ENCODE data around the gene EYS. TPM values are rescaled to one million over a fixed set of nuclear protein-coding genes. Genes with fewer than 3 reads are reported as not detected.
"Not testable (repeated sequence)": the region's sequence is repeated elsewhere in the genome, so short reads cannot be mapped to it uniquely, and the experiment has no call there.

EYS gene
- polyA plus RNA-seq, 3 donors = 0.69 to 0.79 (median 0.70) TPM

DNA sequence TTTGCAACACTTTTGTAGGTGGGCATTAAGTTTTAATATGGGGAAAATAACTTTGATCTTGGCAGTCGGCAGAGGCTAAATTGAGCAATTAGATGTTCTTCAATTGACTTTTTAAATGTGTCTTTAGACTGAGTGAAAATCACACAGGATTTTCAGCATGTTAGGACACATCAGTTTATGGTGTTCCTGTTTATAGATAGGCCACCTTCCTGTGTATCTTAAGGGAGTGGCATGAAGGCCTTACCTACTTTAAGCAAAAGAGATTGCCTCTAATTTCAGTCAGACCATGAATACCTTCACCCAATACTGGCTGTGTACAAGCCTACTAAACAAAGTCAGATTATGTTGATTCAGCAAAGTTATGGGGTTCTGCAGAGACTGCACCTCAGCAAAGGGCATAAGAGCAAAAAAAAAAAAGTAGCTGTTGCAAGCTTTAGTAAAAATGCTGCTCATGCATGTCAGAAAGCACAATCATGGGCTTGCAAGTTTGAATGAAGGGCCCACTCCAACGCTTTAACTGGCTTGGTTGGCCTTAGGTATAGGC lies 1223.0 kb downstream of the EYS start:
- DNase-seq (ENCODE audit: extremely low read depth in 1 of 11, low read depth in 9 of 11, low spot score in 4 of 11) = no peak

DNA sequence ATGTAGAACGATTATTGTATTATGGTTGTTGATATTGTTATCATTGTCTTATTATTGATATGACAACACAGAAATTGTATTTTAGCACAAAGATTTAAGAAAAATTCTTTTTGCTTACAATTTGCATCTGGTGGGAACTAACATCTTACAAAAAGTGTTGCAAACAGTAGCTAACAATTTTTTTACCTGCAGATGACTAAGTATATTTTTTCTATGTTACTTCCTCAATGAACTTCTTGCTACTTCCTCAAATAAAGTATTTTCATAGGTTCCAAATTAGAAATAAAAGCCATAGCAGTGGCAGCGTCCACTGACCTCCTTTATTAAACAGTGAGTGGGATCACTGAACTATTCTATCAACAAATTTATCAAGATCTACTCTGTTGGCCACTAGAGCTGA lies 1224.4 kb downstream of the EYS start:
- no peak for DNase-seq (ENCODE audit: extremely low read depth in 1 of 11, low read depth in 9 of 11, low spot score in 4 of 11)

DNA sequence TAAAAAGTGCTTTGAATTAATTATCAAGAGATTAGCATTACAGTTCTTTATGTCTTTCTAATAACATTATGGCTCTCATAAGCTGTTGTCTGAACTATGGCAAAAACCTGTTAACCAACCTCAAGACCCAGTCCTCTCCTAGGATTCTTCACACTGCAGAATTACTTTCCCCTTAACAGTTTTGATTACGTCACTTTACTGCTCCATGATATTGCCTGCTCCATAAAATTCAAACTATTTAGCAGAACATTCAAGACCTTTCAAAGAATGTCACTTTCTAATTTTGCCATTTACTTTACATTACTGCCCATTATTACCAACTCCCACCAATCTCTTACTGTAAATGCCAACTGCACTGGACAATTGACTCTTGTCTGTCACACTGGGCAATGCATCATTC lies 1227.9 kb downstream of the EYS start:
- DNase-seq (ENCODE audit: extremely low read depth in 1 of 11, low read depth in 9 of 11, low spot score in 4 of 11) = no peak

DNA sequence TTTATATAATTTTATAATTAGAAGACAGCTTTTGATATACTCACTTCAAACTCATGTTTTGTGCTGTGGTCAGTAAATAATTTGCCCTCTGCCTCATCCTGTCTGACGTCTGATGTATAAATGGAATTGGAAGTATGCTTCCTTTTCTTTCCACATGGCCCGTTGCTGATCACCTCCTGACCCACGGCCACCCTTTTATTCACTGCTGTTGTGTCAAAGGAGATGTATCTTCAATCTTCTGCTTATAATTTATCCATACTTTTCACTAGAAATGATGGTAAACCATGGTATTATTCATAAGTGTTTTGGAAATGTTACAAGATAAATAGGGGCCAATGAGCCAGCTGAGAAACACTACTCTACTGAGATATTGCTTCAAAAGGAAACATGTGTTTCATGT lies 1229.6 kb downstream of the EYS start:
- no peak for DNase-seq (ENCODE audit: extremely low read depth in 1 of 11, low read depth in 9 of 11, low spot score in 4 of 11)

DNA sequence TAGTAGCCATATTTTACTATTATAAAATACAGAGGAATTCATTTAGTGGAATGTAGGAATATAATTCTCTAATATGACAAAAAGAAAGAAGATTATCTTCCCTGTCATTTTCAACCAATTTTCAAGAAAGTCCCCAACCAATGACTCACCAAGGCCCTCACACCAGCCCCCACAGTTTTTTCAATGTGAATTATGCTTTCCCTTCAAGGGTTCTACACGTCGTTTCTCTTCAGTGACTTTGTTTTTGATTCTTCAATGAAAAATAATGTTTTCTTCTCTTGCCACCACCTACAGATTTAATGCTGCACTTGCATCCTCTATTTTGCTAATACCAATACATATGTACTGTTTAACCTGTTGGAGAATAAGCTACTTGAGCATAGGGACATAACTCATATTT lies 1230.1 kb downstream of the EYS start:
- no peak for DNase-seq (ENCODE audit: extremely low read depth in 1 of 11, low read depth in 9 of 11, low spot score in 4 of 11)

DNA sequence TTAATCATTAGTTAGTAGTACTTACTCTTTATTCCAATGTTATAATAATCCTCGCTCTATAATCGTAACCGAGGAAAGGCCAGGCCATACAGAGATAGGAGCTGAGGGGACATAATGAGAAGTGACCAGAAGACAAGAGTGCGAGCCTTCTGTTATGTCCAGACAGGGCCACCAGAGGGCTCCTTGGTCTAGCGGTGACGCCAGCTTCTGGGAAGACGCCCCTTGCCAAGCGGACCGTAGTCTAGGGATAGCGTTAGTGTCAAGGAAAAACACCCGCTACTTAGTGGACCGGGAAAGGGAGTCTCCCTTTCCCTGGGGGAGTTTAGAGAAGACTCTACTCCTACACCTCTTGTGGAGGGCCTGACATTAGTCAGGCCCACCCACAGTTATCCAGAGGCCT lies 1237.6 kb downstream of the EYS start:
- not testable (repeated sequence) for DNase-seq (ENCODE audit: extremely low read depth in 1 of 11, low read depth in 9 of 11, low spot score in 4 of 11)

DNA sequence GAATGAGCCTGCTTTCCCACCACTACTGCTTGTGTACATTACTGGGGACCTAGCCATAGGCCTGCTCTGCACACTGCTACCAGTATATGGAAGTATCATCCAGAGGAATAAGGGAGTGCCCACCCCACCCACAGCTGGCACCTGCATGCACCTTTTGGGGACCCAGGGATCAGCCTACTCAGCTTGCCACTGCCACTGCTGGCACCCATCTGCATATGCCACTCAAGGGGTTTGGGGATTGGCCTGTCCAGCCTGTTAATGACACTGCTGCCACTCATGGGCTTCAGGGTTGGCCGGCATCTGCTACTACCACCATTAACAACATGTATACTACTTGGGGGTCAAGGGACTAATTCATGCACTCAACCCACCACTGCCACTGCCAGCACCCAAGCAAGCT lies 1239.4 kb downstream of the EYS start:
- DNase-seq (ENCODE audit: extremely low read depth in 1 of 11, low read depth in 9 of 11, low spot score in 4 of 11) = no peak

DNA sequence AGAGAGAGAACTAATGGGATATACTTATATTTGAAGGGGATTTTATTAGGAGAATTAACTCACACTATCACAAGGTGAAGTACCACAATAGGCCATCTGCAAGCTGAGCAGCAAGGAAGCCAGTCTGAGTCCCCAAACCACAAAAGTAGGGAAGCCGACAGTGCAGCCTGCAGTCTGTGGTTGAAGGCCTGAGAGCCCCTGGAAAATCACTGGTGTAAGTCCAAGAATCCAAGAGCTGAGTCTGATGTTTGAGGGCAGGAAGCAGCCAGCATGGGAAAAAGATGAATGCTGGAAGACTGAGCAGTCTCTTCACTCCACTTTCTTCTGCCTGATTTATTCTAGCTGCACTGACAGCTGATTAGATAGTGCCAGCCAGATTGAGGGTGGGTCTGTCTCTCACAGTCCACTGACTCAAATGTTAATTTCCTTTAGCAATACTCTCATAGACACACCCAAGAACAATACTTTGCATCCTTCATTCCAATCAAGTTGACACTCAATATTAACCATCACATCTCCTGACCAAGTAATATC lies 1247.5 kb downstream of the EYS start:
- DNase-seq (ENCODE audit: extremely low read depth in 1 of 11, low read depth in 9 of 11, low spot score in 4 of 11) = no peak

DNA sequence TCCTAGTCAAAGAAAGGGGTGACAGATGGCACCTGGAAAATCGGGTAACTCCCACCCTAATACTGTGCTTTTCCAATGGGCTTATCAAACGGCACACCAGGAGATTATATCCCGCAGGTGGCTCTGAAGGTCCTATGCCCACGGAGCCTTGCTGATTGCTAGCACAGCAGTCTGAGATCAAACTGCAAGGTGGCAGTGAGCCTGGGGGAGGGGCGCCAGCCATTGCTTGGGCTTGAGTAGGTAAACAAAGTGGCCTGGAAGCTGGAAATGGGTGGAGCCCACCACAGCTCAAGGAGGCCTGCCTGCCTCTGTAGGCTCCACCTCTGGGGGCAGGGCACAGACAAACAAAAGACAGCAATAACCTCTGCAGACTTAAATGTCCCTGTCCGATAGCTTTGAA lies 1258.9 kb downstream of the EYS start:
- DNase-seq (ENCODE audit: extremely low read depth in 1 of 11, low read depth in 9 of 11, low spot score in 4 of 11) = not testable (repeated sequence)

DNA sequence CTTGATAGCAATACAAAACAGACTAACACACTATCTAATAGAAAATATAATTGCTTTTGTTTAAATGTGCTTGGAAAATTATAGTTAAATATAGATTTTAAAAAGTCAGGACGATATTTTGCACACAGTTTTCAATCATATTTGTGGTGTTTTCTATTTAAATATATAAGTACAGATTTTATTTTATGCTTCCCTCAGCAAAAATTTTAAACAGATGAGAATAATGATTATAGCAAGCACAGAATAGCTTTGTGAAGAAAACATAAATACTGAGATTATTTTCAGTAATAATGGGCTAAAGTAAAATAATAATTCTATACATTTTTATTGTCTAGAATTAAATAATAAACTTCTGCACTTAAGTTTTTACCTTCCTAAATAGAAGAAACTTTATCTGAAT lies 1262.0 kb downstream of the EYS start:
- no peak for DNase-seq (ENCODE audit: extremely low read depth in 1 of 11, low read depth in 9 of 11, low spot score in 4 of 11)

DNA sequence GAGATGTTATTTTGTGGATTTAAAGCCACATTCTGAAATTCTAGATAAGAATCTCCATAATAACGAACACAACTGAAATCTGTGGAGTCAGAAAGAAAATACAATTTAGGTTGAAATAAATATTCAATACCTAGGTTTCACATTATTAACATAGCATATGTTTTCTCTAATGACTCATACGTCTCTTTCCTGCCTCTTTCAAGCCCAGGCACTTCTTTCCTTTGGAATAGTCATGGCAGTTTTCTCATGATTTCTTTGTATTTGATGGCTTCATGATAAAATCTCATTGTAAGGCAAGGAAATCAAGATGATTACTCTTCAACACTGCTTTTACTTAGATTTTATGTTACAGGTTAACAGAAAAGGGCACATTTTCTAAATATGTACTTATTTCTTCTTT lies 1267.8 kb downstream of the EYS start:
- DNase-seq (ENCODE audit: extremely low read depth in 1 of 11, low read depth in 9 of 11, low spot score in 4 of 11) = no peak

DNA sequence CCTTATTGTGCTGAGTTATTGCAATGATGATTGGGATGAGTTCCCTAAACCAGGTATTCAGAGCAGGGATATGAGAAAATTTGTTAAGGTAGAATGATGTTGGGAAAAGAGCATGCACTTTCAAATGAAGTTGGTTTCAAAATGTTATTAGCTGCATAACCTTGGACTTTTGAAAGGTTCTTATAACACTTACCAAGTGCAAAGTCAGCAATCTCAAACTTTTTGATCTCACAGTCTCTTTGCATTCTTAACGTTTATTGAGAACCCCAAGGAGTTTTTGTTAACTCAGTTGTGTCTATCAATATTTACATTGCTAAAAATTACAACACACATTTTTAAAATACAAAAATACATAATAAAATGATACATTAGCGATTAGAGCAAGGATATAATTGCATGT lies 1269.0 kb downstream of the EYS start:
- DNase-seq (ENCODE audit: extremely low read depth in 1 of 11, low read depth in 9 of 11, low spot score in 4 of 11) = no peak

DNA sequence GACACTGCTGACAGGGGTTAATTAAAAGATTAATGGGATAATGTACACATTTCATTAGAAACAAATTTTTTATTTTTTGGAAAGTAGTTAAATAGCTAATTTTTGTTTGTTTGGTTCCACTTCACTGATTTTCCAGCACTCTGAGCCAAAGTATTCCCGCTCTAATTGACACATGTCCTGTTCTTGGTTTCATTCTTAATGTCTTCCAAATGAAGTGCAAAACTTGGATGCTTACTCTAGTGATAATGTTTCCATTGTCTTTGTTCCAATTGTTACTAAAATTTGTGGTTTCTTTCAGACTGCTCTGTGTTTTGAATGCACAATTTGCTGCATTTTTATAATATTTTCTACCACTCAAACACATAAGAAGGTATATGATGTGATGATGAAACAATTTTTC lies 1277.1 kb downstream of the EYS start:
- DNase-seq (ENCODE audit: extremely low read depth in 1 of 11, low read depth in 9 of 11, low spot score in 4 of 11) = no peak

DNA sequence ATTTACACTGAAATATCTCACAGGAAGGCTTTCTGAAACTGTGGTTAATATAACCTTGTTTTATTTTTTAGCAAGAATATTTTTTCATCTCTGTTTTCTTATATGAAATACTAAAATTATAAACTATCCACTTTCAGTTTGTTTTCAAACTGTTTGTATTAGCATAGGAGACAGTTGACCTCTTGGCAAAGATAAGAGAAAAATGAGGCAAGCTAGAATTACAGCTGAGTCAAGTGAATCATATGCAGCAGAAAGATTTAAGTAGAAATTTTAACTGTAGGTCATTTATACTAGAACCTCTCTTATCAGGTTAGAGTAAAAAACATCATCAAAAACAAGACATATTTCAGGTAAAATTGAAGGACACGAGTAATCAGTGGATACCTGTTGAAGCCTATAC lies 1278.8 kb downstream of the EYS start:
- DNase-seq (ENCODE audit: extremely low read depth in 1 of 11, low read depth in 9 of 11, low spot score in 4 of 11) = no peak

DNA sequence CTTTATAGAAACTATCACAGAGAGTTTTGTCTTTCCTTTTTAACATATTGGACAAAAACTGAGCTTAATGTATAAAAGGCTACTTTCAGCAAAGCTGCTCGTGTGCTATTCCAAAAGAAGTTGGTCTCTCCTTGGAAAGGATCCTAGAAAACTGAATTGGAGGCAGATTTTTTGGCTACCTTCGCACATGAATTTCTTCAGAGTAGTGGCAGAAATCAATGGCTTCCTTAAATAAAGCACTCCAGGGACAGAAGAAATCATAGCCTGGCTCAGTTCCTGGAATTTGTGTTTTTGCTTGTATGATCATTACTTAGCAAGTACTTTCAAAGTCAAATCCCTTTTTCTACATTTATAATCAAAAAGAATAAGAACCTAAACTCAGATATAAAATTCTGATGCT lies 1291.1 kb downstream of the EYS start:
- DNase-seq (ENCODE audit: extremely low read depth in 1 of 11, low read depth in 9 of 11, low spot score in 4 of 11) = no peak

DNA sequence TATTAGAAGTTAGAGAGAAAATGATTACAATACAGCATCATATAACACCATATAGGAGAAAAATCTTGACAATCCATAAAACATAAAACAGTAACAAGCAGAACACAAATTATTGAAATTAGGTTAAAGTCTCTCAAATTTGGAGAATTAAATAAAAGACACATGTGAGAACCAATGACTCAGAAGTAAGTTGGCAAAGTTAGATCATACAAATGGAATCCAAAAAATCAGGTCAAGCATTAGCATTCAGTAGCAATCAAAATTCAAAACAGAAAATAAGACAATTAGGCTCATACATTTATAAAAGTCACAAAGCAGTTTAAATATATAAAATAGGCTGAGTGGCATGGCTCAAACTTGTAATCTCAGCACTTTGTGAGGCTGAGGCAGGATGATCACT lies 1295.8 kb downstream of the EYS start:
- no peak for DNase-seq (ENCODE audit: extremely low read depth in 1 of 11, low read depth in 9 of 11, low spot score in 4 of 11)

DNA sequence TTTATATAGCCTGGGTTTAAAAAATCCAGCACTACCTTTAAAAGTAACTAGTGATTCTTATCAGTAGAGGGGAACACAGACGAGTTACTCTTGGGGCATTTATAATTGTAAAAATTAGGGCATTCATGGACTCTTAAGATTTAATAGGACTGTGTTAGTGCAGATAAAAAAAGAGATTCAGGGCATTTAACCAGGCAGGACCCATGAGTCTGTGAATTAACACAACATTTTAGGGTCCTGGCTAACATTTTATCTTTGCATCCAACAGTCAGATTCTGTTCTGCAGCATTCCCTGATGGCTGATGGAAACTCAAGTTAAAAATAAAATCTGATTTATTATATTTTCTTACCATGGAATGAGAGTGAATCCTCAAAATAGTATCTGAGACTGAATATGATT lies 1297.1 kb downstream of the EYS start:
- DNase-seq (ENCODE audit: extremely low read depth in 1 of 11, low read depth in 9 of 11, low spot score in 4 of 11) = no peak

DNA sequence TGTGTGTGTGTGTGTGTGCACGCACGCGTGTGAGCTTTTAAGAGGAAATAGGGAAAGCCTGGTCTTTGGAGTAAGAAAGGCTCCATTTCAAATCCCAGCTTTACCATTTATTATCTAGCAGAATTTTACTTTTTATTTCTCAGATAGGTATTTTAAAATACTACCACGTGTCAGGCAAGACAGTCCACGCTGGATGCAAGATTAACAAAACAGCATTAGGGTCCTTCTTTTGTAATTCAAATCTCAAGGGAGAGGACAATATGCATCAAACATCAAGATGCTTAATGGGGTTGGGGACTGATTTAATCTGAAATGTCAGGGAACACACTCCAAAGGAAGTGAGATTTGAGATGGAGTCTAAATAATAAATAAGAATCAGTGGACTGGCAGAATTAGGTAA lies 1302.6 kb downstream of the EYS start:
- no peak for DNase-seq (ENCODE audit: extremely low read depth in 1 of 11, low read depth in 9 of 11, low spot score in 4 of 11)

DNA sequence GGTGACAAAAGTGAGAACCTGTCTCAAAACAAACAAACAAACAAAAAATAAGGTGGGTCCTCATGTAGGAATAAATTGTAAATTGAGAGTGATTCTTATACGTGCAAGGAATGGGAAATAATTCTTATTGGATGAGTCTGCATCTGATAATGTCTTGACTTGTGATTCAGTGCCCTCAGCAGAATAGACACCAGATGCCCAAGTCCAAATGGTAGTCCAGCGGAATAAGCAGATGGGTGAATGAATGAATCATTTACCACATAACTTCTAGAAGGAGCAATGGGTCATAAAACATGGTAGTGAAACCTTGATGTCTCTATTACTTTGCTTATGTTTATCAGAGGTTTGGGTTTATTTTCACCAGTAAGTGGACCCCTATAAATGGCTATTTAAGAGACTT lies 1323.7 kb downstream of the EYS start:
- no peak for DNase-seq (ENCODE audit: extremely low read depth in 1 of 11, low read depth in 9 of 11, low spot score in 4 of 11)

DNA sequence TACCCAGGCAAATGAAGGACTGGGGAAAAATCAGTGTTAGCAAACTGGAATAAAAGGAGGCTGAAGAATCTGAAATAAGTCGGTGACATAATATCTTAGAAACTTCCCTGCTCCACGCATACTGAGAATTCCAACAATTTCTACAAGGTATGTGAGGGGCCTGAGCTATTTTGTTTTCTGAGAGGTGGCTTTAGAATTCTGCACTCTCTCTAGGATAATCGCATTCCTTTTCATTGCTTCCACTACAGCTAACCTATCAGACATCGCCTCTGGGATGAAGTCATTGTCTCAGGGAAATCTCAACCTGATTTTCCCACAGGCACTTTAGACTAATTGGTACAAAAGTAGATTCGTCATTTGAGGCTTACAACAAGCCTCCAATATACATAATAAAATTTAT lies 1330.6 kb downstream of the EYS start:
- DNase-seq (ENCODE audit: extremely low read depth in 1 of 11, low read depth in 9 of 11, low spot score in 4 of 11) = no peak

DNA sequence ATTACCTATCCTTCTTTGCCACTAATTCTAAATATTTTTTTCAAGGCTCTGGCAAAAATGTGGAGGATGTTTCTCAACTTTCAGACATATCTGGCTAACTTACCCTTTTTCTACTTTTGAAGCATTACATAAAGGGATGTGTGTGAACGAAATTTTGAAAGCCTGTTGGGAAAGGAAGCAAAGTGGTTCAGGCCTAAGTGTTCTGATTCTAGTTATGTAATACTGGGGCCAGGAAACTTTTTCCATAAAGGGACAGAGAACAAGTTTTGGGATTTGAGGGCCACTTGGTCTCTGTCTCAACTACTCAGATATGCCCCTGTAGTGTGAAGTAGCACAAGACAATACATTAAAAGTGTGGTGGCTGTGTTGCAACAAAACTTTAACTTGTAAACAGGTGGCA lies 1349.6 kb downstream of the EYS start:
- DNase-seq (ENCODE audit: extremely low read depth in 1 of 11, low read depth in 9 of 11, low spot score in 4 of 11) = no peak

DNA sequence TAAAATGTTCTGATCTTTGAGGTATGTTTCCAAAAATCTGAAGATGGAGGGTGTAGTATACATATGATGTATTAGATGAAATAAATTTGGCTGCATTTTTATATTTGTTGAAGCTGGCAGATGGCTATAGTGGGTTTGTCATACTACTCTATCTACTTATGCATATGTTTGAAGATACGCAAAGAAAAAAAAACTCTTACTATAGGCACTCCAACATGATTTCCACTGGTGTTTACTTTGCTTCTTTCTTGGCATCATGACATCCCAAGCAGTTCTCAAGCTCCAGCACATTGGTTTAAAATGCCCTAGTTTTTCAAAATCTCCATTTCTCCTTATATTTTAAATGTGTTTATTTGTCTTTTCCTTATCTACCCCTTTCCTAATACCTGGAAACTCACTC lies 1359.6 kb downstream of the EYS start:
- no peak for DNase-seq (ENCODE audit: extremely low read depth in 1 of 11, low read depth in 9 of 11, low spot score in 4 of 11)
